Tibial artery (tissue), 4 donors: ENCODE results near the gene GRIK3.

Experiments
- DNase-seq, 2 donors: peaks; one replicate each; pipeline ENCODE4 v3.0.0-alpha.2; 2019
- H3K27ac ChIP-seq, 2 donors: fragments of 200-600 bp; sonication (generic) in 1 of 2; 1 replicate in 1 of 2; 2 replicates in 1 of 2; pipeline ENCODE4 v1.5.1; 2018 to 2019; ENCODE audit warnings: mild to moderate bottlenecking in 1 of 2
- H3K27me3 ChIP-seq, 2 donors: fragments of 200-600 bp; sonication (generic) in 1 of 2; one replicate each; pipeline versions ENCODE4 v1.5.1 to v1.6.0; 2016 to 2019
- H3K36me3 ChIP-seq, 3 donors: fragments of 200-600 bp; sonication (generic) in 2 of 3; one replicate each; pipeline ENCODE4 v1.5.1; 2016 to 2019; ENCODE audit warnings: mild to moderate bottlenecking in 2 of 3
- H3K4me1 ChIP-seq, 4 donors: fragments of 200-600 bp; sonication (generic) in 2 of 4; 1 replicate in 3 of 4; 2 replicates in 1 of 4; pipeline ENCODE4 v1.5.1; 2016 to 2019
- H3K4me3 ChIP-seq, 2 donors: fragments of 200-600 bp; sonication (generic) in 1 of 2; 1 replicate in 1 of 2; 2 replicates in 1 of 2; pipeline ENCODE4 v1.5.1; 2018 to 2019; ENCODE audit warnings: mild to moderate bottlenecking in 2 of 2
- H3K9me3 ChIP-seq, 3 donors: fragments of 200-600 bp; sonication (generic) in 1 of 3; one replicate each; pipeline ENCODE4 v1.5.1; 2016 to 2019
- CTCF ChIP-seq, 2 experiments: fragments of 200-600 bp in 1 of 2; fragments of 450-650 bp in 1 of 2; IDR thresholded peaks; one replicate each; pipeline ENCODE4 v1.5.1; 2017 to 2019; ENCODE audit warnings: antibody characterized with exemption in 2 of 2, mild to moderate bottlenecking in 1 of 2, moderate library complexity in 1 of 2
- intact Hi-C: fragments of 100-400 bp; cut with DNase I; formaldehyde crosslinking; loops from one replicate; pipeline ENCODE4 v1.15.0; 2023; ENCODE audit warnings: low total_unique reads

The GRIK3 gene

GRCh38 chr1:36961062-36961615 lies 73.2 kb downstream of the GRIK3 start:
- no peaks in the 10 kb centered on the region for H3K36me3 ChIP-seq
- H3K27ac ChIP-seq: no peak overlapping the region
- H3K9me3 ChIP-seq: no peaks in the 10 kb centered on the region
- H3K4me1 ChIP-seq: no peaks in the 10 kb centered on the region
- DNase-seq: no peak
- intact Hi-C loops: no loop called here
- H3K27me3 ChIP-seq: peaks cover 0 to 21% of the 10 kb centered on the region in 2 donors
- H3K4me3 ChIP-seq: no peak overlapping the region
- TF ChIP-seq CTCF (IDR thresholded peaks at IDR 0.05): no peak

DNA sequence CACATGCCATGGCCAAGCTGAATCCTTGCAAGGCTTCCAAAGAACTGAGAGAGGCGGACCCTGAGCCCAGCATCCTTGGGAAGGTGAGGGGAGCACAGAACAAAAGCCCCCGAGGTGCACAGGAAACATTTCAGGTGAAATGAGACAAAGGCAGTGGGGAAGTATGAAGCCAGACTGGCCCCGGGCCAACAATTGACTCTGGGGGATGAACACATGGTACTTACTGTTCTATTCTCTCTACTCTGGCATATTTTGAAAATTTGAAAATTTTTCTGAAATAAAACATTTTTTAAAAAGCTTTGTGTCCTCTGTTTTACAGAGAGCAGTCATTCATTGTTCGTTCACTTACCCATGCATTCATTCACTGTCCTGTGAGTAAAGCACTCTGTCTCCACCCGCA lies 77.7 kb downstream of the GRIK3 start:
- no peak for DNase-seq
- Histone ChIP-seq H3K27me3 (peaks cover 0 to 26% of the 10 kb centered on the region in 2 donors), H3K4me3 (no peak overlapping the region), H3K9me3 (no peaks in the 10 kb centered on the region), H3K4me1 (no peaks in the 10 kb centered on the region), H3K36me3 (no peaks in the 10 kb centered on the region), H3K27ac (no peak overlapping the region)
- intact Hi-C loops: no loop called here
- TF ChIP-seq CTCF (IDR thresholded peaks at IDR 0.05): no peak

GRCh38 chr1:36955016-36955415 lies 79.3 kb downstream of the GRIK3 start:
- no peak for DNase-seq
- Histone ChIP-seq H3K27ac (no peak overlapping the region), H3K4me3 (no peak overlapping the region), H3K4me1 (no peaks in the 10 kb centered on the region), H3K36me3 (no peaks in the 10 kb centered on the region), H3K27me3 (peaks cover 0 to 19% of the 10 kb centered on the region in 2 donors), H3K9me3 (no peaks in the 10 kb centered on the region)
- intact Hi-C loops: no loop called here
- no peak for TF ChIP-seq CTCF (IDR thresholded peaks at IDR 0.05)

DNA sequence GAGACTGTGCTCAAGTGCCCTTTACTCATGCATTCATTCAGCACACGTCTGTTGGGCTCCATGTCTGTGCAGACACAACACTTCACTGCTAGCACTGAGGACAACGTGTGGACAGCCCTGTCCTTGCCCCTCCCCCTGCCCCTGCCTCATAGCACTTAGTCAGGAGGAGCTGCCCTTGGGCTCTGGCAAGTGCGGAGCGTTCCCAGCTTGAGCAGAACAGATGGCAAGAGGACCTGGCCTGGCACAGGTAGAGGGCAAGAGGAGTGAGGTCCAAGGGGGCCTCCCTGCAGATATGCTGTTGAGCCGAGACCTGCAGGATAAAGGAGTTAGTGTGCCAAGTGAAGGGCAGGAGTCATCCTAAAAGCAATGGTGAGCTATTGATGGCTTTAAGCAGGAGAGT lies 81.3 kb downstream of the GRIK3 start:
- DNase-seq: no peak
- no peak overlapping the region for H3K27ac ChIP-seq
- peaks cover 0 to 29% of the 10 kb centered on the region in 2 donors for H3K27me3 ChIP-seq
- intact Hi-C loops: no loop called here
- no peak overlapping the region for H3K4me3 ChIP-seq
- H3K9me3 ChIP-seq: no peaks in the 10 kb centered on the region
- no peaks in the 10 kb centered on the region for H3K36me3 ChIP-seq
- no peaks in the 10 kb centered on the region for H3K4me1 ChIP-seq
- no peak for TF ChIP-seq CTCF (IDR thresholded peaks at IDR 0.05)

DNA sequence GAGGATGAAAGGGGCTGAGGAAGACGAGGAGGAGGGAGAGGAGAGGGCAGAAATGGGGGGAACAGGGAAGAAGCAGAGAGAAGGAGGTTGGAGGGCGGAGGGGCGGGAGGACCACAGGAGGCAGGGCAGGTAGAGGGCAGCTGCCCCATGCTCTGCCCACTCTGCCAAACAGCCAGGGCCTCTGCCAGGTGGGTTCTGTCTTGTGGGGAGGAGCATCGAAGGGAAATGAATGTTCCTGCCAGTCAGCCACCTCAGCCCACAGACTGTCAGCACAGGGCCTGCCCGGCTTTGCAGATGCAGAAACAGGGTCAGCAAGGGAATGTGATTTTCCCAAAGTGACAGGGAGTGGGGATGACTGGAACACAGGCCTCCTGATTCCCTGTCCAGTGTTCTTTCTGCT lies 82.6 kb downstream of the GRIK3 start:
- H3K9me3 ChIP-seq: no peaks in the 10 kb centered on the region
- H3K27ac ChIP-seq: no peak overlapping the region
- H3K4me3 ChIP-seq: no peak overlapping the region
- no peak for TF ChIP-seq CTCF (IDR thresholded peaks at IDR 0.05)
- peaks cover 0 to 26% of the 10 kb centered on the region in 2 donors for H3K27me3 ChIP-seq
- H3K36me3 ChIP-seq: no peaks in the 10 kb centered on the region
- intact Hi-C loops: no loop called here
- no peak for DNase-seq
- no peaks in the 10 kb centered on the region for H3K4me1 ChIP-seq

DNA sequence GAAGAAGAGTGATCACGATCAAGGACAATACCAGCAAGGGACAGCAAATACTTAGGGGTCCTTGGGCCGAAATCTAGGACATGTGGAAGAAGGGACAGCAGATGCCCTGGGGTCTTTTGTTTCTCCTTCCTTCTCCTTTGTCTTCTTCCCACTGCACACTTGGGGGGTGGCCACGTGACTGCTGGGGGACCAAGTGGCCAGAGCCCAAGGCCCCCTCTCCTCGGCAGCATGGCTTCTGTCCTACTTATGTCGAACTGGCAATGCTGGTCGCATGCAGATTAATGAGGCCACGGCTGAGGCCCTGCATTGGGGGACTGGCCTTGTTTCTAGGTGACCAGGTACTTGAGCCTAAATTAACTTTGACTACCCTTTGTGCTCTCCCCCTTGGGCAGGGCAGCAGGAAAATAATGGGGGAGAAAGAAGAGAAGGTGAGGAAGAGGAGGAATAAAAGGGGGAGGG lies 83.0 kb downstream of the GRIK3 start:
- H3K9me3 ChIP-seq: no peaks in the 10 kb centered on the region
- H3K27ac ChIP-seq: no peak overlapping the region
- no peak for DNase-seq
- H3K36me3 ChIP-seq: no peaks in the 10 kb centered on the region
- H3K4me1 ChIP-seq: no peaks in the 10 kb centered on the region
- H3K4me3 ChIP-seq: no peak overlapping the region
- intact Hi-C loops: no loop called here
- H3K27me3 ChIP-seq: peaks cover 0 to 21% of the 10 kb centered on the region in 2 donors
- no peak for TF ChIP-seq CTCF (IDR thresholded peaks at IDR 0.05)
